CD4-positive, CD25-positive, alpha-beta regulatory T cell (primary cell): ENCODE results near the gene WDR59. TPM values are rescaled to one million over a fixed set of nuclear protein-coding genes. Genes with fewer than 3 reads are reported as not detected.

Experiments
- ATAC-seq, 2 donors: fragments of 150-1000 bp; cut with Tn5 transposase; one replicate each; pipeline ENCODE4 v1.10.0; 2021; ENCODE audit warnings: low read depth in 2 of 2, moderate number of reproducible peaks in 2 of 2, moderate library complexity in 1 of 2
- DNase-seq, 3 donors: peaks; one replicate each; pipeline versions ENCODE4 v3.0.0 to v3.0.0-alpha.2; 2012 to 2022; ENCODE audit warnings: mixed read lengths in 1 of 3
- H3K27ac ChIP-seq: one replicate; pipeline ENCODE4 v1.7.0; 2013; ENCODE audit warnings: mild to moderate bottlenecking, low read length; ENCODE audit not compliant: insufficient read depth, poor library complexity, severe bottlenecking
- H3K27me3 ChIP-seq: one replicate; pipeline ENCODE4 v1.7.0; 2013; ENCODE audit warnings: low read length; ENCODE audit not compliant: control insufficient read depth, insufficient read depth
- H3K36me3 ChIP-seq: one replicate; pipeline ENCODE4 v1.7.0; 2013; ENCODE audit warnings: mild to moderate bottlenecking, low read length, moderate library complexity; ENCODE audit not compliant: control insufficient read depth, insufficient read depth
- H3K4me1 ChIP-seq: 2 replicates; pipeline ENCODE4 v1.7.0; 2013; ENCODE audit warnings: mild to moderate bottlenecking, low read length; ENCODE audit not compliant: insufficient read depth, control insufficient read depth, poor library complexity, severe bottlenecking
- H3K4me3 ChIP-seq: one replicate; pipeline ENCODE4 v1.7.0; 2013; ENCODE audit warnings: low read depth, mild to moderate bottlenecking, low read length, moderate library complexity
- H3K9me3 ChIP-seq, 2 experiments: 1 replicate in 1 of 2; 2 replicates in 1 of 2; pipeline ENCODE4 v1.7.0; 2013; ENCODE audit warnings: low read length in 2 of 2, mild to moderate bottlenecking in 1 of 2, moderate library complexity in 1 of 2; ENCODE audit not compliant: control insufficient read depth in 2 of 2
- H3K27ac Mint-ChIP-seq, 3 donors: one replicate each; pipeline ENCODE4 v1.8.0; 2020 to 2022; ENCODE audit warnings: mild to moderate bottlenecking in 3 of 3, mixed read lengths in 3 of 3, moderate library complexity in 2 of 3
- H3K27me3 Mint-ChIP-seq: one replicate; pipeline ENCODE4 v1.8.0; 2022; ENCODE audit warnings: mild to moderate bottlenecking, mixed read lengths
- H3K36me3 Mint-ChIP-seq: one replicate; pipeline ENCODE4 v1.8.0; 2020; ENCODE audit warnings: mixed read lengths
- H3K4me1 Mint-ChIP-seq, 4 donors: one replicate each; pipeline ENCODE4 v1.8.0; 2020 to 2022; ENCODE audit warnings: mixed read lengths in 4 of 4, mild to moderate bottlenecking in 1 of 4
- H3K4me3 Mint-ChIP-seq, 4 donors: one replicate each; pipeline ENCODE4 v1.8.0; 2020 to 2022; ENCODE audit warnings: mild to moderate bottlenecking in 4 of 4, mixed read lengths in 4 of 4, moderate library complexity in 3 of 4
- H3K9me3 Mint-ChIP-seq, 7 donors: one replicate each; pipeline ENCODE4 v1.8.0; 2020 to 2022; ENCODE audit warnings: mixed read lengths in 7 of 7, mild to moderate bottlenecking in 3 of 7, moderate library complexity in 2 of 7
- polyA plus RNA-seq, 4 donors: library from polyadenylated mRNA; unstranded; fragments of 300-500 nt; fragmentation: Illumina TruSeq; gene quantifications; one replicate each; pipeline ENCODE4 v1.2.3, GENCODE V29; 2021
- total RNA-seq: library from RNA; stranded (reverse); gene quantifications from one replicate; pipeline ENCODE4 v1.2.3, GENCODE V29; 2022

Gene WDR59
- total and polyA plus RNA-seq, 5 donors from 2014 or later: 11.4 to 89.2 (median 14.3) TPM

DNA sequence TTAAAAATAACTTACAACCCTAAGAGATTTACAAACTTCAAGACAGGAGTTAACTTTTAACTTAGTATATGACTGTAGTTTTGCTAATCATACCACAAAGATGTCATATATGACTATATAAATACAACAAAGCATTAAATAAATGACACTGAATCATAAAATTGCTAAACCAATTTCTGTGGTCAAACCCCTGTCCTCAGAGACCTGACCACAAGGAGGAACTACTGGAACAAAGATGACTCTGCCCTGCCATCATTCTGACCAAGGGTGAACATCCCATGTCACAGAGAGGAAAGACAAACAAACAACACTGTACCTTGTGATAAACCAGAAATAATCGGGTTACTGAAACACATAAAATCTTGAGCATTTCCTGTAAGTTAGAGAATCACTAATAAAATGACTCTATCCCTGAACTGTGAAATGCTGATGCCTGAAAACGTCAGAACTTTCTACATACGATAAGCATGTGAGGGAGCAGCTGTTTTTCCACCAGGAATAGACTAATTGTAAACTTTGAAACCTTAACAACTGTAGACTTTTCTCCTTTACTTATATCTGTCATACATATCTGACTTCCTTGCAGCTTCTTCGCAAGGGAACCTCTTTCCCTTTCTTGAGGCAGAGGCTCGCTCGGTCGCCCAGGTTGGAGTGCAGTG lies 47.9 kb downstream of the WDR59 start:
- no peaks in the 10 kb centered on the region for H3K9me3 Mint-ChIP-seq
- Histone ChIP-seq H3K9me3 (no peaks in the 10 kb centered on the region), H3K4me3 (no peak overlapping the region), H3K4me1 (no peaks in the 10 kb centered on the region), H3K27ac (no peak overlapping the region), H3K36me3 (peaks cover 44% of the 10 kb centered on the region), H3K27me3 (no peaks in the 10 kb centered on the region)
- H3K27me3 Mint-ChIP-seq: no peaks in the 10 kb centered on the region
- ATAC-seq (no peak), DNase-seq (peak in 1 of 3 donors; percentile 5)
- H3K4me3 Mint-ChIP-seq: no peak overlapping the region
- H3K27ac Mint-ChIP-seq: peak overlapping the region; percentile 5 to 50 (median 32)
- no peaks in the 10 kb centered on the region for H3K4me1 Mint-ChIP-seq
- H3K36me3 Mint-ChIP-seq: peaks cover 35% of the 10 kb centered on the region

- Histone ChIP-seq H3K27ac (no peak overlapping the region), H3K4me1 (no peaks in the 10 kb centered on the region), H3K36me3 (peaks cover 28% of the 10 kb centered on the region), H3K27me3 (no peaks in the 10 kb centered on the region), H3K9me3 (no peaks in the 10 kb centered on the region), H3K4me3 (no peak overlapping the region)
- DNase-seq (no peak), ATAC-seq (no peak)
- Mint-ChIP-seq H3K9me3 (no peaks in the 10 kb centered on the region), H3K27me3 (no peaks in the 10 kb centered on the region), H3K4me3 (no peak overlapping the region), H3K36me3 (peaks cover 45% of the 10 kb centered on the region), H3K27ac (no peak overlapping the region), H3K4me1 (no peaks in the 10 kb centered on the region)
Observed at GRCh38 chr16:74931445-74931844, 53.5 kb downstream of the WDR59 start.

- Histone ChIP-seq H3K36me3 (peaks cover 25% of the 10 kb centered on the region), H3K27ac (no peak overlapping the region), H3K27me3 (no peaks in the 10 kb centered on the region), H3K9me3 (no peaks in the 10 kb centered on the region), H3K4me3 (no peak overlapping the region), H3K4me1 (no peaks in the 10 kb centered on the region)
- Mint-ChIP-seq H3K4me3 (no peak overlapping the region), H3K9me3 (no peaks in the 10 kb centered on the region), H3K27me3 (no peaks in the 10 kb centered on the region), H3K4me1 (no peaks in the 10 kb centered on the region), H3K36me3 (peaks cover 44% of the 10 kb centered on the region), H3K27ac (no peak overlapping the region)
- DNase-seq: no peak
- no peak for ATAC-seq
Observed at GRCh38 chr16:74929636-74930035, 55.3 kb downstream of the WDR59 start.

DNA sequence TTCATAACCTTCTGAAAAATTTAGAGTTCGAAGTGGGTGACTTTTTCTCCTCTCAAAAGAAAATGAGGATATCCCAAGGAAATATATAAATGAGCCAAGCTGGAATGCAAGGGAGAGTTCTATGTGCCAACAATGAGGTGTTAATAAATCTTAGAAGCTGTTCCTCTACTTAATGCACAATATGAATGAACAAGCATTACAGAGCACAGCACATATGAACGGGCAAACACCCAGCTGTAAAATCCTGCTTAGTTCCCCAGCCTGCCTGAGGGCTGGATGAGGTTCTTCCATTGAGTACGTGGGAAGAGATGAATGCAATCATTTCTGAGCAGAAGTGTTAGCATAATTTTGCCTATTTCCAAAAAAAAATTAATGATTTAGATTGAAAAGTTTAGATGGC lies 58.1 kb downstream of the WDR59 start:
- DNase-seq (no peak), ATAC-seq (no peak)
- no peak overlapping the region for H3K4me3 Mint-ChIP-seq
- no peak overlapping the region for H3K27ac ChIP-seq
- no peaks in the 10 kb centered on the region for H3K9me3 ChIP-seq
- no peaks in the 10 kb centered on the region for H3K27me3 Mint-ChIP-seq
- H3K36me3 Mint-ChIP-seq: peaks cover 51% of the 10 kb centered on the region
- H3K4me3 ChIP-seq: no peak overlapping the region
- H3K27me3 ChIP-seq: no peaks in the 10 kb centered on the region
- no peaks in the 10 kb centered on the region for H3K9me3 Mint-ChIP-seq
- H3K36me3 ChIP-seq: peaks cover 22% of the 10 kb centered on the region
- H3K4me1 ChIP-seq: no peaks in the 10 kb centered on the region
- no peak overlapping the region for H3K27ac Mint-ChIP-seq
- H3K4me1 Mint-ChIP-seq: peaks cover 0 to under 1% (median 0%) of the 10 kb centered on the region in 4 donors

DNA sequence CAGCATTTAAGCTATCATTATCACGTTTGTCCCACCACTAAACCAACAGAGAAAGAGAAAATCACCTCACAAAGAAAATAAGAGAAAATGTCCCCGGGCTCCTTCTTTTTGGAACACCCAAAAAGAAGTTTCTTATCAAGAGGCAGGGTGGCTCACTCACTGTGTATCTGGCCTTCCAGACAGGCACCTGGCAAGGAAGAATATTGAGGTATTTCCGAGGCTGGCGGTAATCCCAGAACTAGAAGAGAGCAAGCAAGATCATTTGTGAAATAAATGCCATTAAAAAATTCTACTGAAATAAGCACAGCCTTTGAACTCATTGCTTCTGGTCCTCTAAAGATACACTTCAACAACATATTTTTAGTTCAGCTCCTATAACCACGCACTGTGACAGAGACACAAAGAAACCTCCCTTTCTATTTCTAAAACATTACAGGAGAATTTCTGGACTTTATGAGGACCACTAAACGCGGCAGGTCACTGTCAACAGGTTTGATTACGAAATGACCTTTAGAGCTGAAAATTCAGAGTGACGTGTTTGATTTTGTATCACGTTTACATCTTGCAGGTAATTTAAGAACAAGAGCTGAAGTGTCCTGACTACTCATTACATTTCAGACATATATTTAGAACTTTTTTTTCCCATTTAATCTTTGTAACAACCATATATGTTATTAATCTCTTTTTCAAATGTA lies 61.0 kb downstream of the WDR59 start:
- H3K4me3 ChIP-seq: no peak overlapping the region
- H3K4me1 ChIP-seq: no peaks in the 10 kb centered on the region
- H3K36me3 Mint-ChIP-seq: peaks cover 59% of the 10 kb centered on the region
- H3K4me1 Mint-ChIP-seq: peaks cover 0 to 6% (median 0%) of the 10 kb centered on the region in 4 donors
- DNase-seq: no peak
- peaks cover 40% of the 10 kb centered on the region for H3K36me3 ChIP-seq
- H3K27ac ChIP-seq: no peak overlapping the region
- H3K4me3 Mint-ChIP-seq: no peak overlapping the region
- no peaks in the 10 kb centered on the region for H3K9me3 Mint-ChIP-seq
- no peak for ATAC-seq
- no peaks in the 10 kb centered on the region for H3K9me3 ChIP-seq
- H3K27ac Mint-ChIP-seq: no peak overlapping the region
- H3K27me3 Mint-ChIP-seq: no peaks in the 10 kb centered on the region
- no peaks in the 10 kb centered on the region for H3K27me3 ChIP-seq

DNA sequence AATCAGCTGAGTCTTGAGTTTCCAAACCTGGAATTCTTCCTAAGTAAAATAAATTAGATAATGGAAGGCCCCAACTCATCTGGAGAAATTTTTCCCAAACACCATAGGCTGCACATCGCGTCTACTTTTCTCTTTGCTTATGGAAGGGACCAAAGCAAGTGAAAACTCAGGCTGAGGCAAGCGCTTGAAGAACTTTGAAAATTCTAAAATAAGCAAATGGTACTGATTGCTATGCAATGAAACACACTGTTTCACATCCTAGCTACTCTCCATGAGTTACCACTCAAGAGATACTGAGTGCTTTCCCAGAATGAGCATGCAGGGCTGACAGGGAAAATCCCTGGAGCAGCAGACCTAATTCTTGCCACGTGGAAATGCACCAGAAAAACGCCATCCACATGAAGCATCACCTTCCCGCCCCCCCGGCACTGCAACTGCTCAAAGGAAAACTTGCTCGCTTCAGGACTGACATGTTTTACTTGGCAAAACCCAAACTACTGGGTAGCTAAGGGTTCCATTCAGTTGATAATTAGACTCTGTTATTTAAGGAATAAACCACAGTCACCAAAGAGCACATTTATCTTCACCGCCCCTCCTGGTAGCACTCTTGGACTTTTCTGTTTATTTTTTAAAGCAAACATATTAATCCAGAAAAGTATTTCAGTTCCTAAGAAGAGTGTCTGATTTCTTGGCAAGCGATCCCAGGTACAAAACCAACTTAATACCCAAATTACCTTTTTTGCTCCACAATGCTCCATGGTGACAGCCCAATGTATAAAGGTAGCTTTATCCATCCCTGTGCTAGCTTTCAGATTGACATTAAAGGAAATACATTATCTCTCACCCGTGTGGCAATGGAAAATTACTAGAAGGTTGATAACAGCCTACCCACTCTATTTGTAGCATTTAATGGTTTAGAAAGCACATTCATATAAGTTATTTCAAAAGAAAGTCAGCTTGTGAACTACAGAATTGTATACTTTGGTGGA lies 62.5 kb downstream of the WDR59 start:
- ATAC-seq: no peak
- no peak overlapping the region for H3K4me3 ChIP-seq
- peaks cover 47% of the 10 kb centered on the region for H3K36me3 ChIP-seq
- Mint-ChIP-seq H3K27me3 (no peaks in the 10 kb centered on the region), H3K4me1 (peaks cover 0 to 6% (median 0%) of the 10 kb centered on the region in 4 donors), H3K36me3 (peaks cover 64% of the 10 kb centered on the region), H3K4me3 (no peak overlapping the region), H3K27ac (peak overlapping the region in 1 of 3 donors; percentile 48), H3K9me3 (no peaks in the 10 kb centered on the region)
- H3K27ac ChIP-seq: no peak overlapping the region
- H3K9me3 ChIP-seq: no peaks in the 10 kb centered on the region
- no peaks in the 10 kb centered on the region for H3K27me3 ChIP-seq
- H3K4me1 ChIP-seq: no peaks in the 10 kb centered on the region
- DNase-seq: no peak

DNA sequence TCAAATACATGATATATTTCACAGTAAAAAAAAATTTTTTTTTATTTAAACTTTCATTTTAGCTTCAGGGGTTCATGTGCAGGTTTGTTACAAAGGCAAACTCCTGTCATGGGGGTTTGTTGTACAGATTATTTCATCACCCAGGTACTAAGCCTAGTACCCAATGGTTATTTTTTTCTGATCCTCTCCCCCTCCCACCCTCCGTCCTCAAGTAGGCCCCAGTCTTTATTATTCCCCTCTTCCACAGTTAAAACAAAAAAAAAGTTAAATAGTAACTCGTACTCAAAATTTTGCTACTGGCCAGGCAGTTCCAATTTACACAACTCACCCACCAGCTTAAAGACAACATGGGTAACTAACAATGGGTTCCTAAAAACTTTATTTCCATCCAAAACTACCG lies 63.9 kb downstream of the WDR59 start:
- Histone ChIP-seq H3K27ac (no peak overlapping the region), H3K4me1 (no peaks in the 10 kb centered on the region), H3K27me3 (no peaks in the 10 kb centered on the region), H3K4me3 (no peak overlapping the region), H3K36me3 (peaks cover 60% of the 10 kb centered on the region), H3K9me3 (no peaks in the 10 kb centered on the region)
- Mint-ChIP-seq H3K4me3 (no peak overlapping the region), H3K27me3 (no peaks in the 10 kb centered on the region), H3K36me3 (peaks cover 65% of the 10 kb centered on the region), H3K4me1 (peaks cover 0 to 6% (median 0%) of the 10 kb centered on the region in 4 donors), H3K9me3 (peaks cover 0 to 2% (median 0%) of the 10 kb centered on the region in 7 donors), H3K27ac (no peak overlapping the region)
- no peak for DNase-seq
- ATAC-seq: no peak
